ENCODE measurements around the gene MMP24.

DNA sequence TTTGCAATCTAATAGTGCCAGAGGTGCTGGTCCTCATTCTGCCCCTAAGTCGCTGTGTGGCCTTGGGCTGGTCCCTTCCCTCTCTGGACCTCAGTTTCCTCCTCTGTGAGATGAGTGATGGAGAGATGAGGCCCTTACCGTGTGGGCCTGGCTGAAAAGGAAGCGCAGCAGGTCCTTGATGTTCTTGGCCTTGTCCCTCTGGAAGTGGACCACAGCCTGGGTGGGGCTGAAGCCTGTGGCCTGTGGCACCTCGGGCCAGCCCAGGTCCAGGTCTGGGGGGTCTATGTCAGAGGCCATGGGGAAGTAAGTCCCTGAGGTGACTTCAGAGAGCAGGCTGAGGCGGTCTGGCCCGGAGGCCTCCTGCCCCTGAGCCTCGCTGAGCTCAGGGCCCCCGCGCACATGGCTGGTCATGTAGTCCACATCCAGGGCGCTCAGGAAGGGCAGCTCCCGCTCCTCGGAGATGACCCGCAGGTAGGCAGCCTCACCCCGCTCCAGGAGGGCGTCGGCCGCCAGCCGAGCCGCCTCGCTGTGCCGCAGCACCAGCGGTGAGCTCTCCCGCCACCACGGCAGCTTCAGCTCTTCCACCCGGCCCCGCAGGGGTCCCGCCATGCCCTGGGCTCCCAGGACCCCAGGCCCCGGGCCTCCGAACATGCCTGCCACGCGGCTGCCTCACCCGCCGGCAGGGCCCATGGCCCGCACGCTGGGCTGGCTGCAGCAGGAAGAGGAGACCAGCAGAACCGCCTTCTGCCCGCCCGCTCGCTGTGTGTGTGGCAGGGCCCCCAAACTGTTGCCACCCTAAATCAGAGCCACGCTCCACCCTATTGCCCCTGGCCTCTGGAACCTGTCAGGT lies 65.4 kb downstream of the MMP24 start, which contains the start of gene FAM83C:
- TF ChIP-seq, protein P1, sequence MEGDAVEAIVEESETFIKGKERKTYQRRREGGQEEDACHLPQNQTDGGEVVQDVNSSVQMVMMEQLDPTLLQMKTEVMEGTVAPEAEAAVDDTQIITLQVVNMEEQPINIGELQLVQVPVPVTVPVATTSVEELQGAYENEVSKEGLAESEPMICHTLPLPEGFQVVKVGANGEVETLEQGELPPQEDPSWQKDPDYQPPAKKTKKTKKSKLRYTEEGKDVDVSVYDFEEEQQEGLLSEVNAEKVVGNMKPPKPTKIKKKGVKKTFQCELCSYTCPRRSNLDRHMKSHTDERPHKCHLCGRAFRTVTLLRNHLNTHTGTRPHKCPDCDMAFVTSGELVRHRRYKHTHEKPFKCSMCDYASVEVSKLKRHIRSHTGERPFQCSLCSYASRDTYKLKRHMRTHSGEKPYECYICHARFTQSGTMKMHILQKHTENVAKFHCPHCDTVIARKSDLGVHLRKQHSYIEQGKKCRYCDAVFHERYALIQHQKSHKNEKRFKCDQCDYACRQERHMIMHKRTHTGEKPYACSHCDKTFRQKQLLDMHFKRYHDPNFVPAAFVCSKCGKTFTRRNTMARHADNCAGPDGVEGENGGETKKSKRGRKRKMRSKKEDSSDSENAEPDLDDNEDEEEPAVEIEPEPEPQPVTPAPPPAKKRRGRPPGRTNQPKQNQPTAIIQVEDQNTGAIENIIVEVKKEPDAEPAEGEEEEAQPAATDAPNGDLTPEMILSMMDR (IDR thresholded peaks at IDR 0.05; ENCODE audit: low read depth, low read length) = no peak
- no peak for TF ChIP-seq EZH2phosphoT487 (IDR thresholded peaks at IDR 0.05; ENCODE audit: low read depth)
